ENCODE data around the gene CNRIP1. TPM values are rescaled to one million over a fixed set of nuclear protein-coding genes. Genes with fewer than 3 reads are reported as not detected.

Gene CNRIP1
- total and polyA plus RNA-seq, 3 experiments from 2014 or later, result 0.11 TPM; not detected in 2

GRCh38 chr2:68363721-68364120 is 44.0 kb upstream of the CNRIP1 start:
- Histone ChIP-seq H3K27ac (ENCODE audit: low read depth, low read length) (no peak overlapping the region), H3K9me3 (ENCODE audit: low read length) (no peaks in the 10 kb centered on the region), H3K4me1 (ENCODE audit: insufficient read depth, low read length) (peaks cover 21% of the 10 kb centered on the region), H3K36me3 (ENCODE audit: insufficient read depth, low read length) (no peaks in the 10 kb centered on the region), H3K27me3 (ENCODE audit: insufficient read depth, low read length, poor library complexity, severe bottlenecking) (no peaks in the 10 kb centered on the region), H3K4me3 (ENCODE audit: low read length) (no peak overlapping the region)
- Mint-ChIP-seq H3K27me3 (peaks cover 0 to 1% of the 10 kb centered on the region in 2 donors), H3K36me3 (peaks cover 12 to 23% (median 19%) of the 10 kb centered on the region in 3 donors), H3K27ac (peak overlapping the region; percentile 74 to 98 (median 95)), H3K4me3 (peak overlapping the region; percentile 88 to 100 (median 98)), H3K9me3 (peaks cover 1 to 3% (median 3%) of the 10 kb centered on the region in 5 donors), H3K4me1 (peaks cover 51 to 57% (median 52%) of the 10 kb centered on the region in 3 donors)
- ChIA-PET CTCF (interaction anchor here (1.6 kb wide), 2 partner anchors 76 to 78 kb away, joined by 5 to 10 read pairs; no protein-coding TSS in a partner anchor), POLR2A (no interaction called here)
- DNase-seq, result no peak

GRCh38 chr2:68362749-68363148 is 43.0 kb upstream of the CNRIP1 start:
- Mint-ChIP-seq H3K4me3 (peak overlapping the region in 6 of 7 donors; percentile 61 to 96 (median 77)), H3K9me3 (no peaks in the 10 kb centered on the region), H3K27me3 (no peaks in the 10 kb centered on the region), H3K27ac (peak overlapping the region; percentile 74 to 98 (median 90)), H3K4me1 (peaks cover 41 to 50% (median 42%) of the 10 kb centered on the region in 3 donors), H3K36me3 (peaks cover 4 to 14% (median 13%) of the 10 kb centered on the region in 3 donors)
- no peaks in the 10 kb centered on the region for H3K27me3 ChIP-seq (ENCODE audit: insufficient read depth, low read length, poor library complexity, severe bottlenecking)
- no peaks in the 10 kb centered on the region for H3K36me3 ChIP-seq (ENCODE audit: insufficient read depth, low read length)
- H3K27ac ChIP-seq (ENCODE audit: low read depth, low read length), result no peak overlapping the region
- ChIA-PET POLR2A (no interaction called here), CTCF (interaction anchor here (0.9 to 1.6 kb wide), 3 partner anchors 16 to 79 kb away, joined by 3 to 10 read pairs (median 5); no protein-coding TSS in a partner anchor)
- no peak for DNase-seq
- peaks cover 21% of the 10 kb centered on the region for H3K4me1 ChIP-seq (ENCODE audit: insufficient read depth, low read length)
- no peak overlapping the region for H3K4me3 ChIP-seq (ENCODE audit: low read length)
- H3K9me3 ChIP-seq (ENCODE audit: low read length), result no peaks in the 10 kb centered on the region

- POLR2A ChIA-PET, result no interaction called here
Observed at GRCh38 chr2:68362069-68362468, 42.3 kb upstream of the CNRIP1 start.

GRCh38 chr2:68359889-68360288 is 40.1 kb upstream of the CNRIP1 start:
- CTCF ChIA-PET, result interaction anchor here (1.0 to 3.2 kb wide), 3 partner anchors 22 to 81 kb away, joined by 3 to 23 read pairs (median 5); no protein-coding TSS in a partner anchor
- H3K9me3 Mint-ChIP-seq, result no peaks in the 10 kb centered on the region
- POLR2A ChIA-PET, result no interaction called here

More at GRCh38 chr2:68362069-68362468, 42.3 kb upstream of the CNRIP1 start:
- Histone ChIP-seq H3K9me3 (ENCODE audit: low read length) (no peaks in the 10 kb centered on the region), H3K4me1 (ENCODE audit: insufficient read depth, low read length) (peaks cover 21% of the 10 kb centered on the region), H3K27me3 (ENCODE audit: insufficient read depth, low read length, poor library complexity, severe bottlenecking) (no peaks in the 10 kb centered on the region), H3K4me3 (ENCODE audit: low read length) (peak overlapping the region; percentile 33), H3K27ac (ENCODE audit: low read depth, low read length) (no peak overlapping the region), H3K36me3 (ENCODE audit: insufficient read depth, low read length) (no peaks in the 10 kb centered on the region)
- peak overlapping the region; percentile 67 to 93 (median 80) for H3K4me3 Mint-ChIP-seq
- peaks cover 1 to 13% (median 7%) of the 10 kb centered on the region in 3 donors for H3K36me3 Mint-ChIP-seq
- no peaks in the 10 kb centered on the region for H3K9me3 Mint-ChIP-seq
- CTCF ChIA-PET, result interaction anchor here (0.9 to 3.2 kb wide), 6 partner anchors 17 to 80 kb away, joined by 3 to 23 read pairs (median 4); no protein-coding TSS in a partner anchor
- H3K27ac Mint-ChIP-seq, result peak overlapping the region; percentile 74 to 98 (median 90)
- H3K27me3 Mint-ChIP-seq, result no peaks in the 10 kb centered on the region
- DNase-seq, result peak; percentile 71 to 87 (median 75)
- peaks cover 35 to 45% (median 36%) of the 10 kb centered on the region in 3 donors for H3K4me1 Mint-ChIP-seq

GRCh38 chr2:68357605-68358337 is 38.0 kb upstream of the CNRIP1 start:
- Histone ChIP-seq H3K27me3 (ENCODE audit: insufficient read depth, low read length, poor library complexity, severe bottlenecking) (no peaks in the 10 kb centered on the region), H3K4me1 (ENCODE audit: insufficient read depth, low read length) (peaks cover 7% of the 10 kb centered on the region), H3K4me3 (ENCODE audit: low read length) (no peak overlapping the region), H3K9me3 (ENCODE audit: low read length) (no peaks in the 10 kb centered on the region), H3K27ac (ENCODE audit: low read depth, low read length) (no peak overlapping the region), H3K36me3 (ENCODE audit: insufficient read depth, low read length) (no peaks in the 10 kb centered on the region)
- POLR2A ChIA-PET, result interaction anchor here (0.6 kb wide), 1 partner anchor 177 kb away, joined by 3 read pairs; no protein-coding TSS in a partner anchor
- Mint-ChIP-seq H3K9me3 (no peaks in the 10 kb centered on the region), H3K4me3 (no peak overlapping the region), H3K36me3 (no peaks in the 10 kb centered on the region), H3K27me3 (no peaks in the 10 kb centered on the region), H3K4me1 (peaks cover 11 to 15% (median 11%) of the 10 kb centered on the region in 3 donors), H3K27ac (peak overlapping the region in 6 of 8 donors; percentile 4 to 62 (median 32))
- no peak for DNase-seq
- CTCF ChIA-PET, result interaction anchor here (1.0 to 2.2 kb wide), 6 partner anchors 9 to 236 kb away, joined by 3 to 13 read pairs (median 4); no protein-coding TSS in a partner anchor

More at GRCh38 chr2:68359889-68360288, 40.1 kb upstream of the CNRIP1 start:
- Histone ChIP-seq H3K4me1 (ENCODE audit: insufficient read depth, low read length) (peaks cover 21% of the 10 kb centered on the region), H3K4me3 (ENCODE audit: low read length) (no peak overlapping the region), H3K27me3 (ENCODE audit: insufficient read depth, low read length, poor library complexity, severe bottlenecking) (no peaks in the 10 kb centered on the region), H3K36me3 (ENCODE audit: insufficient read depth, low read length) (no peaks in the 10 kb centered on the region), H3K9me3 (ENCODE audit: low read length) (no peaks in the 10 kb centered on the region), H3K27ac (ENCODE audit: low read depth, low read length) (no peak overlapping the region)
- Mint-ChIP-seq H3K4me3 (no peak overlapping the region), H3K27ac (no peak overlapping the region), H3K36me3 (no peaks in the 10 kb centered on the region), H3K4me1 (peaks cover 31 to 36% (median 31%) of the 10 kb centered on the region in 3 donors), H3K27me3 (no peaks in the 10 kb centered on the region)
- DNase-seq, result no peak

GRCh38 chr2:68356599-68357239 is 37.0 kb upstream of the CNRIP1 start:
- ChIA-PET POLR2A (no interaction called here), CTCF (interaction anchor here (0.9 to 2.2 kb wide), 5 partner anchors 10 to 235 kb away, joined by 3 to 13 read pairs (median 4); no protein-coding TSS in a partner anchor)
- H3K36me3 ChIP-seq (ENCODE audit: insufficient read depth, low read length), result no peaks in the 10 kb centered on the region
- no peaks in the 10 kb centered on the region for H3K9me3 ChIP-seq (ENCODE audit: low read length)
- peaks cover under 1 to 4% (median under 1%) of the 10 kb centered on the region in 3 donors for H3K4me1 Mint-ChIP-seq
- no peaks in the 10 kb centered on the region for H3K4me1 ChIP-seq (ENCODE audit: insufficient read depth, low read length)
- no peak overlapping the region for H3K27ac ChIP-seq (ENCODE audit: low read depth, low read length)
- no peak overlapping the region for H3K4me3 Mint-ChIP-seq
- H3K36me3 Mint-ChIP-seq, result no peaks in the 10 kb centered on the region
- H3K27ac Mint-ChIP-seq, result peak overlapping the region in 1 of 8 donors; percentile 55
- no peaks in the 10 kb centered on the region for H3K27me3 Mint-ChIP-seq
- DNase-seq, result no peak
- no peaks in the 10 kb centered on the region for H3K27me3 ChIP-seq (ENCODE audit: insufficient read depth, low read length, poor library complexity, severe bottlenecking)
- H3K4me3 ChIP-seq (ENCODE audit: low read length), result no peak overlapping the region
- H3K9me3 Mint-ChIP-seq, result no peaks in the 10 kb centered on the region

- Mint-ChIP-seq H3K27ac (no peak overlapping the region), H3K4me3 (no peak overlapping the region), H3K9me3 (no peaks in the 10 kb centered on the region), H3K27me3 (peaks cover 6 to 16% of the 10 kb centered on the region in 2 donors), H3K4me1 (peaks cover 0 to 1% (median 0%) of the 10 kb centered on the region in 3 donors), H3K36me3 (peaks cover 0 to 6% (median 0%) of the 10 kb centered on the region in 3 donors)
- H3K36me3 ChIP-seq (ENCODE audit: insufficient read depth, low read length), result no peaks in the 10 kb centered on the region
- no peaks in the 10 kb centered on the region for H3K9me3 ChIP-seq (ENCODE audit: low read length)
- no peaks in the 10 kb centered on the region for H3K4me1 ChIP-seq (ENCODE audit: insufficient read depth, low read length)
- POLR2A ChIA-PET, result no interaction called here
- no peak for DNase-seq
- H3K27ac ChIP-seq (ENCODE audit: low read depth, low read length), result no peak overlapping the region
- H3K27me3 ChIP-seq (ENCODE audit: insufficient read depth, low read length, poor library complexity, severe bottlenecking), result no peaks in the 10 kb centered on the region
- no peak overlapping the region for H3K4me3 ChIP-seq (ENCODE audit: low read length)
- CTCF ChIA-PET, result interaction anchor here (1.9 kb wide), 1 partner anchor 89 kb away, joined by 5 read pairs; no protein-coding TSS in a partner anchor
Observed at GRCh38 chr2:68352651-68353391, 33.1 kb upstream of the CNRIP1 start.
